CD14-positive monocyte (primary cell): ENCODE results near the gene ADIG. TPM values are rescaled to one million over a fixed set of nuclear protein-coding genes. Genes with fewer than 3 reads are reported as not detected.

Experiments used
- DNase-seq, 3 donors: peaks; one replicate each; pipeline ENCODE4 v3.0.0-alpha.2; 2011 to 2022
- H2AFZ ChIP-seq: 2 replicates; pipeline ENCODE4 v1.6.0; 2012; ENCODE audit warnings: mild to moderate bottlenecking, low read depth, low read length, inconsistent platforms; ENCODE audit not compliant: insufficient read depth, poor library complexity, severe bottlenecking
- H3K27ac ChIP-seq, 2 donors: 1 replicate in 1 of 2; 2 replicates in 1 of 2; pipeline ENCODE4 v1.5.1; 2012 to 2013; ENCODE audit warnings: low read length in 2 of 2, control low read depth in 1 of 2, inconsistent platforms in 1 of 2, low read depth in 1 of 2, mild to moderate bottlenecking in 1 of 2
- H3K27me3 ChIP-seq, 2 donors: one replicate each; pipeline versions ENCODE4 v1.6.0 to v1.6.1; 2011 to 2013; ENCODE audit warnings: low read length in 2 of 2; ENCODE audit not compliant: control insufficient read depth in 2 of 2, insufficient read depth in 2 of 2
- H3K36me3 ChIP-seq, 2 donors: replicated peaks in 1 of 2; 1 replicate in 1 of 2; 2 replicates in 1 of 2; pipeline versions ENCODE4 v1.5.1 to v1.6.1; 2012 to 2013; ENCODE audit warnings: low read length in 2 of 2, control low read depth in 1 of 2, inconsistent platforms in 1 of 2, mild to moderate bottlenecking in 1 of 2; ENCODE audit not compliant: insufficient read depth in 2 of 2, control insufficient read depth in 1 of 2
- H3K4me1 ChIP-seq, 2 donors: 1 replicate in 1 of 2; 2 replicates in 1 of 2; pipeline versions ENCODE4 v1.5.1 to v1.6.1; 2012 to 2013; ENCODE audit warnings: low read length in 2 of 2, control low read depth in 1 of 2, inconsistent platforms in 1 of 2, mild to moderate bottlenecking in 1 of 2, moderate library complexity in 1 of 2; ENCODE audit not compliant: insufficient read depth in 2 of 2, control insufficient read depth in 1 of 2
- H3K4me2 ChIP-seq: replicated peaks from 2 replicates; pipeline ENCODE3; 2012; ENCODE audit warnings: low read length, moderate library complexity, mild to moderate bottlenecking; ENCODE audit not compliant: poor library complexity, severe bottlenecking; ENCODE audit errors: extremely low read depth
- H3K4me3 ChIP-seq, 3 experiments: fragments of 200-600 bp in 1 of 3; sonication (generic) in 1 of 3; replicated peaks in 1 of 3; 1 replicate in 2 of 3; 2 replicates in 1 of 3; pipeline ENCODE4 v1.5.1; 2011 to 2013; ENCODE audit warnings: low read length in 3 of 3, mild to moderate bottlenecking in 3 of 3, control low read depth in 2 of 3, low read depth in 2 of 3, inconsistent platforms in 1 of 3, moderate library complexity in 1 of 3
- H3K79me2 ChIP-seq: 2 replicates; pipeline ENCODE4 v1.6.0; 2012; ENCODE audit warnings: mild to moderate bottlenecking, control low read depth, inconsistent platforms, low read length, moderate library complexity; ENCODE audit not compliant: insufficient read depth
- H3K9ac ChIP-seq: 2 replicates; pipeline ENCODE4 v1.6.0; 2017; ENCODE audit warnings: low read length, mild to moderate bottlenecking; ENCODE audit not compliant: insufficient read depth, poor library complexity, severe bottlenecking
- H3K9me3 ChIP-seq, 2 donors: replicated peaks in 1 of 2; 1 replicate in 1 of 2; 2 replicates in 1 of 2; pipeline versions ENCODE4 v1.5.1 to v1.6.1; 2012 to 2013; ENCODE audit warnings: low read length in 2 of 2, control low read depth in 1 of 2; ENCODE audit not compliant: control insufficient read depth in 1 of 2, insufficient read depth in 1 of 2
- H4K20me1 ChIP-seq: 2 replicates; pipeline ENCODE4 v1.6.0; 2012; ENCODE audit warnings: mild to moderate bottlenecking, low read length, control low read depth, moderate library complexity; ENCODE audit not compliant: insufficient read depth
- H3K27ac Mint-ChIP-seq, 7 donors: one replicate each; pipeline ENCODE4 v1.8.0; 2020; ENCODE audit warnings: mild to moderate bottlenecking in 7 of 7, mixed read lengths in 7 of 7, moderate library complexity in 6 of 7, inconsistent platforms in 2 of 7
- H3K27me3 Mint-ChIP-seq, 3 donors: one replicate each; pipeline ENCODE4 v1.8.0; 2021 to 2022; ENCODE audit warnings: low read depth in 3 of 3, mild to moderate bottlenecking in 3 of 3, mixed read lengths in 3 of 3, moderate library complexity in 3 of 3, inconsistent platforms in 1 of 3
- H3K36me3 Mint-ChIP-seq, 2 donors: one replicate each; pipeline ENCODE4 v1.8.0; 2020; ENCODE audit warnings: mixed read lengths in 2 of 2, inconsistent platforms in 1 of 2, mild to moderate bottlenecking in 1 of 2
- H3K4me1 Mint-ChIP-seq: one replicate; pipeline ENCODE4 v1.8.0; 2020; ENCODE audit warnings: mild to moderate bottlenecking, mixed read lengths
- H3K4me3 Mint-ChIP-seq, 2 donors: one replicate each; pipeline ENCODE4 v1.8.0; 2020; ENCODE audit warnings: mild to moderate bottlenecking in 2 of 2, mixed read lengths in 2 of 2, moderate library complexity in 1 of 2
- H3K9me3 Mint-ChIP-seq, 7 donors: one replicate each; pipeline ENCODE4 v1.8.0; 2020 to 2022; ENCODE audit warnings: mixed read lengths in 7 of 7, mild to moderate bottlenecking in 6 of 7, moderate library complexity in 6 of 7, inconsistent platforms in 2 of 7
- CTCF ChIP-seq: fragments of 200-600 bp; IDR thresholded peaks from one replicate; pipeline ENCODE4 v1.8.0; 2022; ENCODE audit warnings: antibody characterized with exemption, mild to moderate bottlenecking
- WGBS: methylation state at CpG from one replicate; pipeline ENCODE4 v1.1.5; 2013; ENCODE audit warnings: missing lambda C conversion rate; ENCODE audit not compliant: insufficient coverage; 5-methylcytosine and 5-hydroxymethylcytosine counted together
- intact Hi-C, 2 donors: fragments of 100-400 bp; cut with micrococcal nuclease; formaldehyde crosslinking; loops; one replicate each; pipeline versions ENCODE4 v1.15.0 to v1.15.1; 2023
- polyA plus RNA-seq, 3 donors: library from polyadenylated mRNA; depleted of rRNA in 1 of 3; unstranded in 2 of 3; stranded (reverse) in 1 of 3; fragments of 300-500 nt in 2 of 3; fragments of >200 nt in 1 of 3; fragmentation: Illumina TruSeq in 2 of 3; gene quantifications; 1 replicate in 2 of 3; 2 replicates in 1 of 3; pipeline ENCODE4 v1.2.3, GENCODE V29; 2012 to 2021

The ADIG gene
- polyA plus RNA-seq, 3 donors = not detected

- no CpG with 5 or more reads among the region's 4 CpGs for WGBS
- Mint-ChIP-seq H3K4me1 (no peaks in the 10 kb centered on the region), H3K27me3 (peaks cover 4 to 13% (median 12%) of the 10 kb centered on the region in 3 donors), H3K4me3 (no peak overlapping the region), H3K27ac (no peak overlapping the region), H3K9me3 (no peaks in the 10 kb centered on the region), H3K36me3 (no peaks in the 10 kb centered on the region)
- H3K4me1 ChIP-seq = no peaks in the 10 kb centered on the region
- H3K27ac ChIP-seq = no peak overlapping the region
- no peaks in the 10 kb centered on the region for H3K79me2 ChIP-seq
- H4K20me1 ChIP-seq = no peaks in the 10 kb centered on the region
- no peaks in the 10 kb centered on the region for H3K27me3 ChIP-seq
- intact Hi-C loops = no loop called here
- DNase-seq = no peak
- H3K9ac ChIP-seq = no peak overlapping the region
- no peak overlapping the region for H3K4me3 ChIP-seq
- H3K36me3 ChIP-seq = no peaks in the 10 kb centered on the region
- TF ChIP-seq CTCF = no peak
- H3K9me3 ChIP-seq = no peaks in the 10 kb centered on the region
- no peak overlapping the region for H3K4me2 ChIP-seq
- H2AFZ ChIP-seq = no peak overlapping the region
Measured at GRCh38 chr20:38583306-38583705, 2.3 kb downstream of the ADIG start.

GRCh38 chr20:38584099-38584763 lies 3.2 kb downstream of the ADIG start:
- no peak overlapping the region for H3K4me3 Mint-ChIP-seq
- H3K27me3 ChIP-seq = no peaks in the 10 kb centered on the region
- H3K36me3 ChIP-seq = no peaks in the 10 kb centered on the region
- no peak overlapping the region for H3K4me3 ChIP-seq
- H3K9ac ChIP-seq = no peak overlapping the region
- no peaks in the 10 kb centered on the region for H3K4me1 Mint-ChIP-seq
- TF ChIP-seq CTCF = no peak
- no peaks in the 10 kb centered on the region for H3K9me3 Mint-ChIP-seq
- H3K79me2 ChIP-seq = no peaks in the 10 kb centered on the region
- no peaks in the 10 kb centered on the region for H3K36me3 Mint-ChIP-seq
- H3K27ac ChIP-seq = no peak overlapping the region
- no peak overlapping the region for H3K4me2 ChIP-seq
- intact Hi-C loops = no loop called here
- H3K27me3 Mint-ChIP-seq = peaks cover 4 to 12% (median 11%) of the 10 kb centered on the region in 3 donors
- H3K27ac Mint-ChIP-seq = no peak overlapping the region
- DNase-seq = no peak
- H3K4me1 ChIP-seq = no peaks in the 10 kb centered on the region
- no peaks in the 10 kb centered on the region for H3K9me3 ChIP-seq
- H2AFZ ChIP-seq = no peak overlapping the region
- 67% methylated on average over 6 of the region's 7 CpGs for WGBS
- no peaks in the 10 kb centered on the region for H4K20me1 ChIP-seq
